ENCODE measurements around the gene CNKSR3.

The CNKSR3 gene

DNA sequence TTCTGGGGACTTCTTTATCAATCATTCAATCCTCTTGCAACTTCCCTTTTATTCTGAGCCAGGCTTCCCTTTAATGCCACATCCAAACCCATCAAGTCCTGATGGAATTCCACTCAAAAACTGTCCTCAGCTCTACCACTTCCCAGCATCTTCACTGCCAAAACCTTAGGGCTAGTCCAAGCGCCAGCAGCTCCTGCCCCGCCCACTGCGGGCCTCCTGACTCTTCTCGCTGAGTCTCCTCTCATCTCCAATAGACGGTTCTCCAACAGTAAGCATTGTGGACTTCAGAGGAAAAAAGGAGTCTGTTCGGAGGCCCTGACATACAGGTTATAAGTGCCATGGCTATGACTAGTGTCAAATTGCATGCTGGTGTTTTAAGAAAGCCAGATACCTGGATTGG lies 38.7 kb upstream of the CNKSR3 start:
- no peak for TF ChIP-seq SNAI2 (CRISPR knock-in tag; IDR thresholded peaks at IDR 0.05)
- no peak for TF ChIP-seq ESRRG (CRISPR knock-in tag; IDR thresholded peaks at IDR 0.05)
- no peak for TF ChIP-seq CSDC2 (CRISPR knock-in tag; IDR thresholded peaks at IDR 0.05)
- no peak for TF ChIP-seq CREB5 (CRISPR knock-in tag; IDR thresholded peaks at IDR 0.05; ENCODE audit: low read depth)
- TF ChIP-seq, protein P1, sequence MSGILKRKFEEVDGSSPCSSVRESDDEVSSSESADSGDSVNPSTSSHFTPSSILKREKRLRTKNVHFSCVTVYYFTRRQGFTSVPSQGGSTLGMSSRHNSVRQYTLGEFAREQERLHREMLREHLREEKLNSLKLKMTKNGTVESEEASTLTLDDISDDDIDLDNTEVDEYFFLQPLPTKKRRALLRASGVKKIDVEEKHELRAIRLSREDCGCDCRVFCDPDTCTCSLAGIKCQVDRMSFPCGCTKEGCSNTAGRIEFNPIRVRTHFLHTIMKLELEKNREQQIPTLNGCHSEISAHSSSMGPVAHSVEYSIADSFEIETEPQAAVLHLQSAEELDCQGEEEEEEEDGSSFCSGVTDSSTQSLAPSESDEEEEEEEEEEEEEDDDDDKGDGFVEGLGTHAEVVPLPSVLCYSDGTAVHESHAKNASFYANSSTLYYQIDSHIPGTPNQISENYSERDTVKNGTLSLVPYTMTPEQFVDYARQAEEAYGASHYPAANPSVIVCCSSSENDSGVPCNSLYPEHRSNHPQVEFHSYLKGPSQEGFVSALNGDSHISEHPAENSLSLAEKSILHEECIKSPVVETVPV (CRISPR knock-in tag; IDR thresholded peaks at IDR 0.05): no peak
- no peak for TF ChIP-seq TSHZ2 (CRISPR knock-in tag; IDR thresholded peaks at IDR 0.05)
- no peak for TF ChIP-seq ZC3H10 (CRISPR knock-in tag; IDR thresholded peaks at IDR 0.05)
- no peak for TF ChIP-seq TCF4 (CRISPR knock-in tag; IDR thresholded peaks at IDR 0.05; ENCODE audit: borderline replicate concordance)
- no peak for TF ChIP-seq ARNTL (CRISPR knock-in tag; IDR thresholded peaks at IDR 0.05; ENCODE audit: borderline replicate concordance, low read depth)
- no peak for ATAC-seq

DNA sequence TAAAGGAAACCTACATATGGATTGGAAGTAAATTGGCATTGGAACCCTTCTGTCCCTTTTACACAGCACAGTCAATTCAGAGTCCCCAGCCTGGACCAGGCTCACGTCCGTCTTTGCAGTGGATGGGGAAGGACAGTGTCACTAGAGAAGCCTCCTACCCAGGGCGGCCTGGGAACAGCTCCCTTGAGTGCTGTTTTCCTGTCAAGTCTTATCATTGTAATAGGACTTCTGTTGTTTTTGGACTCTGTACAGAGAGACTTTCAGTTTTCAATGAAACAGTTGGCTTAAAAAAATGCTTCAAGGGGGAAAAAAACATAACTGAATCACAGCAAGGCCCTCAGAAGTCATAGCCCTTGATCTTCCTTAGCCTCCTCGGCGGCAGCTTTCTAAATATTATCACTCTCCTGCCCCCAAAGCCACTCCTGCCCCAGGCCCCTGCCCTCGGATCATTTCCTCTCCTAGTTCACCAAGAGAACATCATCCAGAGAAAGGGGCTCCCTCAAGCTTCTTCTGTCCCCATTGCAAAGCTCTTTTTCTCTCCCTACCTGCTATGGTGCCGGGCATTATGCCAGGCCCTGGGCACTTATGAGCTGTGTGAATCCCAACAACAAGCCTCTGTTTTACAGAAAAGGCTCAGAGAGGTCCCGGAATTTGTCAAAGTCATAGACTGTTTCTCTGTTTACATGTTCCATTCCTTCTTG lies 37.8 kb upstream of the CNKSR3 start:
- no peak for TF ChIP-seq ZNF8 (CRISPR knock-in tag; IDR thresholded peaks at IDR 0.05)
- 0 out of 2 replicates have a peak, but pooled peaks have one; percentile 32 for TF ChIP-seq TSHZ2 (CRISPR knock-in tag; IDR thresholded peaks at IDR 0.05)
- TF ChIP-seq TOX (CRISPR knock-in tag; IDR thresholded peaks at IDR 0.05; ENCODE audit: borderline replicate concordance): no peak
- TF ChIP-seq ISL1 (CRISPR knock-in tag; IDR thresholded peaks at IDR 0.05): peak; percentile 71
- no peak for TF ChIP-seq ARNTL (CRISPR knock-in tag; IDR thresholded peaks at IDR 0.05; ENCODE audit: borderline replicate concordance, low read depth)
- TF ChIP-seq ZNF565 (CRISPR knock-in tag; conservative IDR thresholded peaks at IDR 0.05; ENCODE audit: low read depth): no peak
- no peak for TF ChIP-seq ZC3H10 (CRISPR knock-in tag; IDR thresholded peaks at IDR 0.05)
- no peak for TF ChIP-seq ZFP3 (CRISPR knock-in tag; IDR thresholded peaks at IDR 0.05)
- no peak for TF ChIP-seq BACH2 (CRISPR knock-in tag; IDR thresholded peaks at IDR 0.05; ENCODE audit: borderline replicate concordance)
- TF ChIP-seq CREB5 (CRISPR knock-in tag; IDR thresholded peaks at IDR 0.05; ENCODE audit: low read depth): 0 out of 2 replicates have a peak, but pooled peaks have one; percentile 10
- TF ChIP-seq ESRRG (CRISPR knock-in tag; IDR thresholded peaks at IDR 0.05): no peak
- TF ChIP-seq, protein P2, sequence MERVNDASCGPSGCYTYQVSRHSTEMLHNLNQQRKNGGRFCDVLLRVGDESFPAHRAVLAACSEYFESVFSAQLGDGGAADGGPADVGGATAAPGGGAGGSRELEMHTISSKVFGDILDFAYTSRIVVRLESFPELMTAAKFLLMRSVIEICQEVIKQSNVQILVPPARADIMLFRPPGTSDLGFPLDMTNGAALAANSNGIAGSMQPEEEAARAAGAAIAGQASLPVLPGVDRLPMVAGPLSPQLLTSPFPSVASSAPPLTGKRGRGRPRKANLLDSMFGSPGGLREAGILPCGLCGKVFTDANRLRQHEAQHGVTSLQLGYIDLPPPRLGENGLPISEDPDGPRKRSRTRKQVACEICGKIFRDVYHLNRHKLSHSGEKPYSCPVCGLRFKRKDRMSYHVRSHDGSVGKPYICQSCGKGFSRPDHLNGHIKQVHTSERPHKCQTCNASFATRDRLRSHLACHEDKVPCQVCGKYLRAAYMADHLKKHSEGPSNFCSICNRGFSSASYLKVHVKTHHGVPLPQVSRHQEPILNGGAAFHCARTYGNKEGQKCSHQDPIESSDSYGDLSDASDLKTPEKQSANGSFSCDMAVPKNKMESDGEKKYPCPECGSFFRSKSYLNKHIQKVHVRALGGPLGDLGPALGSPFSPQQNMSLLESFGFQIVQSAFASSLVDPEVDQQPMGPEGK (CRISPR knock-in tag; IDR thresholded peaks at IDR 0.05; ENCODE audit: borderline replicate concordance): no peak
- TF ChIP-seq ZNF70 (CRISPR knock-in tag; IDR thresholded peaks at IDR 0.05): no peak
- TF ChIP-seq, protein P1 (CRISPR knock-in tag; IDR thresholded peaks at IDR 0.05): no peak
- TF ChIP-seq CSDC2 (CRISPR knock-in tag; IDR thresholded peaks at IDR 0.05): no peak
- TF ChIP-seq GLIS3 (CRISPR knock-in tag; IDR thresholded peaks at IDR 0.05): no peak
- no peak for TF ChIP-seq PPARA (CRISPR knock-in tag; IDR thresholded peaks at IDR 0.05; ENCODE audit: borderline replicate concordance)
- peak; percentile 95 for ATAC-seq

Measured in SK-N-SH treated with all-trans-retinoic acid at 6 μM for 48 hours (cell line).